C4-2B (cell line): ENCODE measurements around the gene MED6.

Experiments
- CTCF ChIP-seq: fragments of 450-650 bp; conservative IDR thresholded peaks from 2 replicates; pipeline ENCODE4 v1.5.1; 2017; ENCODE audit warnings: mild to moderate bottlenecking
- ZFX ChIP-seq: fragments of 450-650 bp; IDR thresholded peaks from 2 replicates; pipeline ENCODE4 v1.6.1; 2017

GRCh38 chr14:70638416-70638815, 38.0 kb upstream of the MED6 start:
- TF ChIP-seq CTCF, result no peak
- no peak for TF ChIP-seq ZFX
